ENCODE measurements around the gene CPEB1.

DNA sequence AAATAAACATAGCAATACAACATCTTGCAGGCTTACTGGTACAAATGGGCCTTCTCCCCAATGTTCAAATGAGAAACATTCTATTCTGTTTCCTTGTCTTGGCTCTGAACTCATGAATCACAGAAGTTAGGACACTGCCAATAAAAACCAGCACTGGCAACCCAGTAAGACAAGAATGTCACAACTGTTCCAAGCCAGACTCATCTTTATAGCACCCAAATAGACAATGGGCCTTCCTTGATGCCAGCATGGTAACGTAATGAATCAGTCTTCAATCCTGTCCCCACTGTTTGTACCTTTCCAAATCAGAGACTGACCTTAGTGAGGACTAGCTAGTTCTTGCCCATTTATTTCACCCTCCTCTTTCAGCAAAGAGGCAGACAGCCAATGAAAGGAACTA lies 92.8 kb downstream of the CPEB1 start:
- TF ChIP-seq, protein P1, sequence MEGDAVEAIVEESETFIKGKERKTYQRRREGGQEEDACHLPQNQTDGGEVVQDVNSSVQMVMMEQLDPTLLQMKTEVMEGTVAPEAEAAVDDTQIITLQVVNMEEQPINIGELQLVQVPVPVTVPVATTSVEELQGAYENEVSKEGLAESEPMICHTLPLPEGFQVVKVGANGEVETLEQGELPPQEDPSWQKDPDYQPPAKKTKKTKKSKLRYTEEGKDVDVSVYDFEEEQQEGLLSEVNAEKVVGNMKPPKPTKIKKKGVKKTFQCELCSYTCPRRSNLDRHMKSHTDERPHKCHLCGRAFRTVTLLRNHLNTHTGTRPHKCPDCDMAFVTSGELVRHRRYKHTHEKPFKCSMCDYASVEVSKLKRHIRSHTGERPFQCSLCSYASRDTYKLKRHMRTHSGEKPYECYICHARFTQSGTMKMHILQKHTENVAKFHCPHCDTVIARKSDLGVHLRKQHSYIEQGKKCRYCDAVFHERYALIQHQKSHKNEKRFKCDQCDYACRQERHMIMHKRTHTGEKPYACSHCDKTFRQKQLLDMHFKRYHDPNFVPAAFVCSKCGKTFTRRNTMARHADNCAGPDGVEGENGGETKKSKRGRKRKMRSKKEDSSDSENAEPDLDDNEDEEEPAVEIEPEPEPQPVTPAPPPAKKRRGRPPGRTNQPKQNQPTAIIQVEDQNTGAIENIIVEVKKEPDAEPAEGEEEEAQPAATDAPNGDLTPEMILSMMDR (IDR thresholded peaks at IDR 0.05): no peak
- no peak for TF ChIP-seq EZH2 (IDR thresholded peaks at IDR 0.05; ENCODE audit: borderline replicate concordance, insufficient read depth, low read depth, low read length, poor library complexity, severe bottlenecking)

Data from B cell (primary cell).